HepG2 (cell line): Measurements from ENCODE around the gene PBX1. TPM values are rescaled to one million over a fixed set of nuclear protein-coding genes. Genes with fewer than 3 reads are reported as not detected.

Experiments
- ATAC-seq: fragments of 200-7000 bp; cut with Tn5 transposase; 3 replicates; pipeline ENCODE4 v1.9.1; 2020; ENCODE audit warnings: mild to moderate bottlenecking, moderate library complexity
- BruUV-seq: library from RNA; stranded (reverse); fragments of 400-500 nt; replicated peaks from 2 replicates; lab custom pipeline; 2021; lab: Mats Ljungman, UMichigan
- CTCF ChIA-PET: fragments of 300-600 bp; formaldehyde crosslinking; extraction: SDS; loops from one replicate; lab custom pipeline; 2021; ENCODE audit warnings: low total read pairs, inconsistent platforms, low intra/inter-chr PET ratio; lab: Yijun Ruan, JAX
- POLR2A ChIA-PET: fragments of 350-600 bp; sonication (Branson Sonifier 250); formaldehyde crosslinking; loops from one replicate; lab custom pipeline; 2020; ENCODE audit warnings: antibody characterized with exemption, inconsistent platforms; lab: Yijun Ruan, JAX
- DNase-seq: peaks from one replicate; pipeline ENCODE4 v3.0.0-alpha.2; 2015; ENCODE audit warnings: low spot score
- FAIRE-seq: peaks from 3 replicates; lab custom pipeline; 2011; peaks lifted over from hg19 to GRCh38; lab: Jason Lieb, UNC
- H2AFZ ChIP-seq: one replicate; pipeline ENCODE4 v1.6.1; 2011; ENCODE audit warnings: low read length, inconsistent platforms
- H3K27ac ChIP-seq: fragments of 300-600 bp; 3 replicates; pipeline ENCODE4 v1.8.0; 2011; ENCODE audit warnings: mixed run types, mild to moderate bottlenecking, mixed read lengths, low read length, inconsistent platforms; ENCODE audit not compliant: insufficient read depth; ENCODE audit errors: extremely low read length
- H3K27me3 ChIP-seq, 2 experiments: fragments of 200-600 bp in 1 of 2; 2 replicates in 1 of 2; 3 replicates in 1 of 2; pipeline versions ENCODE4 v1.6.0 to v1.8.0; 2011; ENCODE audit warnings: low read length in 2 of 2, mild to moderate bottlenecking in 2 of 2, moderate library complexity in 2 of 2, inconsistent platforms in 1 of 2; ENCODE audit not compliant: insufficient read depth in 2 of 2, control insufficient read depth in 1 of 2
- H3K36me3 ChIP-seq, 2 experiments: fragments of 200-600 bp in 1 of 2; replicated peaks in 1 of 2; 2 replicates in 1 of 2; 3 replicates in 1 of 2; pipeline versions ENCODE4 v1.5.1 to v1.8.0; 2011; ENCODE audit warnings: low read length in 2 of 2, inconsistent platforms in 1 of 2; ENCODE audit not compliant: insufficient read depth in 2 of 2, control insufficient read depth in 1 of 2
- H3K4me1 ChIP-seq: 2 replicates; pipeline ENCODE4 v1.5.1; 2012; ENCODE audit warnings: low read length, inconsistent platforms; ENCODE audit not compliant: insufficient read depth
- H3K4me2 ChIP-seq: 2 replicates; pipeline ENCODE4 v1.6.0; 2011; ENCODE audit warnings: low read depth, low read length, inconsistent platforms
- H3K4me3 ChIP-seq, 3 experiments: fragments of 200-600 bp in 1 of 3; sonication (generic), shearing (Covaris generic) in 1 of 3; replicated peaks in 1 of 3; 2 replicates each; pipeline ENCODE4 v1.5.1; 2011 to 2016; ENCODE audit warnings: low read length in 3 of 3, inconsistent platforms in 2 of 3, low read depth in 2 of 3, mild to moderate bottlenecking in 2 of 3, control low read depth in 1 of 3, mixed read lengths in 1 of 3; ENCODE audit not compliant: insufficient read depth in 1 of 3
- H3K79me2 ChIP-seq: one replicate; pipeline ENCODE4 v1.6.1; 2011; ENCODE audit warnings: low read length, inconsistent platforms; ENCODE audit not compliant: insufficient read depth
- H3K9ac ChIP-seq: 2 replicates; pipeline ENCODE4 v1.6.0; 2011; ENCODE audit warnings: mild to moderate bottlenecking, low read depth, low read length, inconsistent platforms; ENCODE audit not compliant: insufficient read depth
- H3K9me3 ChIP-seq: 2 replicates; pipeline ENCODE4 v1.5.1; 2012; ENCODE audit warnings: mild to moderate bottlenecking, low read length
- H4K20me1 ChIP-seq: 2 replicates; pipeline ENCODE4 v1.6.0; 2011; ENCODE audit warnings: inconsistent platforms, mild to moderate bottlenecking, low read length, moderate library complexity; ENCODE audit not compliant: insufficient read depth
- BRCA1 ChIP-seq: sonication (generic); formaldehyde crosslinking; IDR thresholded peaks from 2 replicates; pipeline ENCODE4 v1.4.0; 2020; ENCODE audit warnings: missing genetic modification reagents
- DPF2 ChIP-seq: sonication (generic); formaldehyde crosslinking; IDR thresholded peaks from 2 replicates; pipeline ENCODE4 v1.4.0; 2020; ENCODE audit warnings: mild to moderate bottlenecking, low read depth, missing genetic modification reagents, borderline replicate concordance
- KDM2A ChIP-seq: sonication (generic); formaldehyde crosslinking; IDR thresholded peaks from 2 replicates; pipeline ENCODE4 v1.4.0; 2020; ENCODE audit warnings: low read depth, missing genetic modification reagents, borderline replicate concordance
- MTA3 ChIP-seq: sonication (generic); formaldehyde crosslinking; IDR thresholded peaks from 2 replicates; pipeline ENCODE4 v1.4.0; 2020; ENCODE audit warnings: missing genetic modification reagents
- MTF1 ChIP-seq: sonication (generic); formaldehyde crosslinking; IDR thresholded peaks from 2 replicates; pipeline ENCODE4 v1.5.0; 2020; ENCODE audit warnings: missing genetic modification reagents
- SMYD3 ChIP-seq: sonication (generic); formaldehyde crosslinking; IDR thresholded peaks from 2 replicates; pipeline ENCODE4 v1.8.1; 2023; ENCODE audit warnings: mild to moderate bottlenecking, missing genetic modification reagents
- ZBTB49 ChIP-seq: sonication (generic); formaldehyde crosslinking; IDR thresholded peaks from 2 replicates; pipeline ENCODE4 v1.4.0; 2020; ENCODE audit warnings: missing genetic modification reagents, borderline replicate concordance
- ZBTB8A ChIP-seq: sonication (generic); formaldehyde crosslinking; IDR thresholded peaks from 2 replicates; pipeline ENCODE4 v1.4.0; 2020; ENCODE audit warnings: mild to moderate bottlenecking, low read depth, missing genetic modification reagents, borderline replicate concordance
- ZNF138 ChIP-seq: sonication (generic); formaldehyde crosslinking; IDR thresholded peaks from 2 replicates; pipeline ENCODE4 v1.5.0; 2020; ENCODE audit warnings: mild to moderate bottlenecking, low read depth, missing genetic modification reagents
- ZNF17 ChIP-seq: sonication (generic); formaldehyde crosslinking; IDR thresholded peaks from 2 replicates; pipeline ENCODE4 v1.5.0; 2020; ENCODE audit warnings: mild to moderate bottlenecking, missing genetic modification reagents
- ZNF335 ChIP-seq: sonication (generic); formaldehyde crosslinking; IDR thresholded peaks from 2 replicates; pipeline ENCODE4 v1.4.0; 2020; ENCODE audit warnings: missing genetic modification reagents
- ZNF468 ChIP-seq: sonication (generic); formaldehyde crosslinking; IDR thresholded peaks from 2 replicates; pipeline ENCODE4 v1.8.0; 2022; ENCODE audit warnings: mild to moderate bottlenecking, moderate library complexity, missing genetic modification reagents
- ZNF775 ChIP-seq: sonication (generic); formaldehyde crosslinking; IDR thresholded peaks from 2 replicates; pipeline ENCODE4 v1.4.0; 2020; ENCODE audit warnings: missing genetic modification reagents, mild to moderate bottlenecking, moderate library complexity, borderline replicate concordance
- WGBS: methylation state at CpG from one replicate; pipeline ENCODE4 v1.1.6; 2017; ENCODE audit warnings: low lambda C conversion rate; 5-methylcytosine and 5-hydroxymethylcytosine counted together
- in situ Hi-C: cut with HindIII; loops from 2 replicates; pipeline ENCODE4 v1.10.0; 2017; ENCODE audit warnings: low pct_unique_long_range_greater_than_20kb; ENCODE audit not compliant: extremely low pct_ligation_motif_present
- intact Hi-C: fragments of 100-400 bp; cut with micrococcal nuclease; formaldehyde crosslinking; loops from one replicate; pipeline ENCODE4 v1.10.0; 2022; ENCODE audit not compliant: unreplicated experiment
- polyA plus RNA-seq, 8 experiments: library from polyadenylated mRNA; depleted of rRNA in 3 of 8; stranded (reverse) in 7 of 8; unstranded in 1 of 8; fragments of >200 nt; fragmentation: Illumina TruSeq in 4 of 8; extraction: Trizol in 4 of 8; gene quantifications; 2 replicates each; pipeline versions ENCODE4 v1.2.1 to v1.2.3, GENCODE V29; 2011 to 2016; ENCODE audit warnings: low read depth in 4 of 8, missing spikeins in 1 of 8, mixed read lengths in 1 of 8; ENCODE audit not compliant: insufficient read depth in 1 of 8
- total RNA-seq, 5 experiments: library from RNA; depleted of rRNA; stranded (reverse); fragments of >200 nt; fragmentation: Illumina TruSeq; extraction: Trizol; gene quantifications; 2 replicates each; pipeline ENCODE4 v1.2.3, GENCODE V29; 2016; ENCODE audit warnings: low read depth in 1 of 5
- TF ChIP-seq, protein P1 (sequence below): sonication (generic); formaldehyde crosslinking; IDR thresholded peaks from 2 replicates; pipeline ENCODE4 v1.5.1; 2020; ENCODE audit warnings: mild to moderate bottlenecking, missing genetic modification reagents
- TF ChIP-seq, protein P2 (sequence below), 2 experiments: fragments of 450-650 bp in 1 of 2; sonication (generic) in 1 of 2; formaldehyde crosslinking; IDR thresholded peaks; 2 replicates each; pipeline versions ENCODE4 v1.5.0 to v1.8.0; 2020 to 2022; ENCODE audit warnings: mild to moderate bottlenecking in 1 of 2, missing genetic modification reagents in 1 of 2
- TF ChIP-seq, protein P3 (sequence below), 2 experiments: sonication (generic) in 1 of 2; formaldehyde crosslinking in 1 of 2; IDR thresholded peaks; 2 replicates each; pipeline versions ENCODE4 v1.5.1 to v1.6.1; 2011 to 2020; ENCODE audit warnings: borderline replicate concordance in 1 of 2, low read depth in 1 of 2, low read length in 1 of 2, mild to moderate bottlenecking in 1 of 2, missing genetic modification reagents in 1 of 2, moderate library complexity in 1 of 2

PBX1 gene
- total and polyA plus RNA-seq, 2 of the 13 experiments (the other 11 are each of a cell fraction or from before 2014, with no cell fraction given), result 0.24 TPM; not detected in 1

DNA sequence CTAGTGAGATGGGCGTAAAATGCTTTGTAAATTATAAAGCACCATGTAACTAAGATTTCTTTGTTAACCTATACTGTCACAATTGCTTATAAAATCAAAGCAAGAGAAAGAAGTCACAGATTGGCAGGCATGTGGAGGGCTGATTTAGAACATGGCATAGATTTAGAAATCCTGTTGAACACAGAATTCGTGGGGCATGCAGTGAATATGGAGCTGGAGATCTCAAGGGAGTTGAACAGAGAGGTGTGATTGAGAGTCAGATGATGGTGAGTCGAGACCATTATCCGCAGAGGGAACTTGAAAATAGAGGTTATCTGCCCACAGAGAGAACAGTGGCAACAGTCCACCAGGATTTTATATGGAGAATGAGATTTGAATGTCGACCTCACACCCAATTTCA is 27.6 kb downstream of the PBX1 start:
- no peak overlapping the region for H3K9ac ChIP-seq
- WGBS, result 37% methylated on average over 5 of the region's 5 CpGs
- H3K27ac ChIP-seq, result no peak overlapping the region
- no TSS peak for BruUV-seq
- no peak overlapping the region for H3K4me3 ChIP-seq
- FAIRE-seq (no peak), ATAC-seq (no peak), DNase-seq (no peak)
- H3K4me1 ChIP-seq, result no peaks in the 10 kb centered on the region
- ChIA-PET POLR2A (no interaction called here), CTCF (no interaction called here)
- H3K79me2 ChIP-seq, result no peaks in the 10 kb centered on the region
- no peaks in the 10 kb centered on the region for H4K20me1 ChIP-seq
- H3K9me3 ChIP-seq, result no peaks in the 10 kb centered on the region
- intact Hi-C loops (no loop called here), in situ Hi-C loops (no loop called here)
- H3K36me3 ChIP-seq, result no peaks in the 10 kb centered on the region
- H3K27me3 ChIP-seq, result peaks cover 0 to 3% of the 10 kb centered on the region in 2 experiments; a peak in 1 of 5 replicates
- no peak overlapping the region for H3K4me2 ChIP-seq
- H2AFZ ChIP-seq, result no peak overlapping the region
- no peak for TF ChIP-seq ZNF335 (CRISPR knock-in tag)
- TF ChIP-seq BRCA1, result no peak
- TF ChIP-seq MTF1 (CRISPR knock-in tag), result no peak
- TF ChIP-seq ZNF138 (CRISPR knock-in tag), result no peak
- TF ChIP-seq, protein P1, sequence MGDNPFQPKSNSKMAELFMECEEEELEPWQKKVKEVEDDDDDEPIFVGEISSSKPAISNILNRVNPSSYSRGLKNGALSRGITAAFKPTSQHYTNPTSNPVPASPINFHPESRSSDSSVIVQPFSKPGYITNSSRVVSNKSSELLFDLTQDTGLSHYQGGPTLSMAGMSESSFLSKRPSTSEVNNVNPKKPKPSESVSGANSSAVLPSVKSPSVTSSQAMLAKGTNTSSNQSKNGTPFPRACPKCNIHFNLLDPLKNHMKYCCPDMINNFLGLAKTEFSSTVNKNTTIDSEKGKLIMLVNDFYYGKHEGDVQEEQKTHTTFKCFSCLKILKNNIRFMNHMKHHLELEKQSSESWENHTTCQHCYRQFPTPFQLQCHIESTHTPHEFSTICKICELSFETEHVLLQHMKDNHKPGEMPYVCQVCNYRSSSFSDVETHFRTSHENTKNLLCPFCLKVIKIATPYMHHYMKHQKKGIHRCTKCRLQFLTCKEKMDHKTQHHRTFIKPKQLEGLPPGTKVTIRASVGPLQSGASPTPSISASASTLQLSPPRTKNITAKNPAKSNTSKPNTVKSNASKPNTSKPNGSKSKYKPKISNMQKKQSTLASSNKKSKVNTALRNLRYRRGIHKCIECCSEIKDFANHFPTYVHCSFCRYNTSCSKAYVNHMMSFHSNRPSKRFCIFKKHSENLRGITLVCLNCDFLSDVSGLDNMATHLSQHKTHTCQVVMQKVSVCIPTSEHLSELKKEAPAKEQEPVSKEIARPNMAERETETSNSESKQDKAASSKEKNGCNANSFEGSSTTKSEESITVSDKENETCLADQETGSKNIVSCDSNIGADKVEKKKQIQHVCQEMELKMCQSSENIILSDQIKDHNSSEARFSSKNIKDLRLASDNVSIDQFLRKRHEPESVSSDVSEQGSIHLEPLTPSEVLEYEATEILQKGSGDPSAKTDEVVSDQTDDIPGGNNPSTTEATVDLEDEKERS (CRISPR knock-in tag), result no peak
- TF ChIP-seq MTA3 (CRISPR knock-in tag), result no peak
- TF ChIP-seq ZNF17 (CRISPR knock-in tag), result no peak
- TF ChIP-seq KDM2A (CRISPR knock-in tag), result no peak
- no peak for TF ChIP-seq ZNF468
- TF ChIP-seq ZBTB49, result no peak
- TF ChIP-seq SMYD3, result no peak
- TF ChIP-seq, protein P2, sequence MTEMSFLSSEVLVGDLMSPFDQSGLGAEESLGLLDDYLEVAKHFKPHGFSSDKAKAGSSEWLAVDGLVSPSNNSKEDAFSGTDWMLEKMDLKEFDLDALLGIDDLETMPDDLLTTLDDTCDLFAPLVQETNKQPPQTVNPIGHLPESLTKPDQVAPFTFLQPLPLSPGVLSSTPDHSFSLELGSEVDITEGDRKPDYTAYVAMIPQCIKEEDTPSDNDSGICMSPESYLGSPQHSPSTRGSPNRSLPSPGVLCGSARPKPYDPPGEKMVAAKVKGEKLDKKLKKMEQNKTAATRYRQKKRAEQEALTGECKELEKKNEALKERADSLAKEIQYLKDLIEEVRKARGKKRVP (CRISPR knock-in tag; IDR thresholded peaks at IDR 0.05), result no peak
- no peak for TF ChIP-seq ZNF775
- TF ChIP-seq ZBTB8A (CRISPR knock-in tag), result no peak
- no peak for TF ChIP-seq DPF2 (CRISPR knock-in tag)
- TF ChIP-seq, protein P3, sequence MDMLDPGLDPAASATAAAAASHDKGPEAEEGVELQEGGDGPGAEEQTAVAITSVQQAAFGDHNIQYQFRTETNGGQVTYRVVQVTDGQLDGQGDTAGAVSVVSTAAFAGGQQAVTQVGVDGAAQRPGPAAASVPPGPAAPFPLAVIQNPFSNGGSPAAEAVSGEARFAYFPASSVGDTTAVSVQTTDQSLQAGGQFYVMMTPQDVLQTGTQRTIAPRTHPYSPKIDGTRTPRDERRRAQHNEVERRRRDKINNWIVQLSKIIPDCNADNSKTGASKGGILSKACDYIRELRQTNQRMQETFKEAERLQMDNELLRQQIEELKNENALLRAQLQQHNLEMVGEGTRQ (IDR thresholded peaks at IDR 0.05; ENCODE audit: low read depth, low read length), result no peak
- TF ChIP-seq, protein P3 (CRISPR knock-in tag; IDR thresholded peaks at IDR 0.05; ENCODE audit: borderline replicate concordance), result no peak
